Nephron progenitor cell (in vitro differentiated cells): Measurements from ENCODE around the gene EP400.

Source experiments
- DNase-seq: peaks from one replicate; pipeline ENCODE4 v3.0.0; 2021
- H3K27ac Mint-ChIP-seq: 2 replicates; pipeline ENCODE4 v1.8.0; 2021; ENCODE audit warnings: mild to moderate bottlenecking, moderate library complexity, mixed read lengths
- H3K27me3 Mint-ChIP-seq: 2 replicates; pipeline ENCODE4 v1.8.0; 2021; ENCODE audit warnings: mild to moderate bottlenecking, low read depth, mixed read lengths; ENCODE audit not compliant: poor library complexity
- H3K36me3 Mint-ChIP-seq: 2 replicates; pipeline ENCODE4 v1.8.0; 2021; ENCODE audit warnings: low read depth, mixed read lengths
- H3K4me1 Mint-ChIP-seq: 2 replicates; pipeline ENCODE4 v1.8.0; 2021; ENCODE audit warnings: mixed read lengths
- H3K4me3 Mint-ChIP-seq: 2 replicates; pipeline ENCODE4 v1.8.0; 2021; ENCODE audit warnings: mild to moderate bottlenecking, moderate library complexity, mixed read lengths
- H3K9me3 Mint-ChIP-seq: 2 replicates; pipeline ENCODE4 v1.8.0; 2021; ENCODE audit warnings: mild to moderate bottlenecking, moderate library complexity, mixed read lengths
- TF ChIP-seq, protein P1 (sequence below): fragments of 200-600 bp; sonication (generic); IDR thresholded peaks from 2 replicates; pipeline ENCODE4 v1.5.0; 2021; ENCODE audit warnings: antibody characterized with exemption

EP400 gene

DNA sequence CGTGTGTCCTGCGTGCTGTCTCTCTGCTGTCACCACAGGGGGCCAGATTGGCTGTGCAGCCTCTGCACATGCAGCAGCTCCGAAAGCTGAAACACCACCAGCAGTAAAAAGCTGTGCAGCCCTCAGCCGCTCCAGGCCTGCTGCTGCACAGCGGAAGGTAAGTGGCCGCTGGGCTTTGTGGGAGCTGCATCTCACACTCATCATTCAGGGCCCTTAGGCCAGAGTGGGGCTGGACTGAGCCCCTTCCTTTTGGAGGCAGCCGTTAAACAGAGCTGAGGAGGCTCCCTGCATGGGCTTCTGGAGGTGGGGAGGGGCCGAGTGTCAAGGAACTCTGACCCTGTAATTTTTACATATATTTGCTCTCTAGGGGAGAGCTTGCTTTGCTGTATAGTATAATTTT, 177.3 kb downstream of the EP400 start:
- TF ChIP-seq, protein P1, sequence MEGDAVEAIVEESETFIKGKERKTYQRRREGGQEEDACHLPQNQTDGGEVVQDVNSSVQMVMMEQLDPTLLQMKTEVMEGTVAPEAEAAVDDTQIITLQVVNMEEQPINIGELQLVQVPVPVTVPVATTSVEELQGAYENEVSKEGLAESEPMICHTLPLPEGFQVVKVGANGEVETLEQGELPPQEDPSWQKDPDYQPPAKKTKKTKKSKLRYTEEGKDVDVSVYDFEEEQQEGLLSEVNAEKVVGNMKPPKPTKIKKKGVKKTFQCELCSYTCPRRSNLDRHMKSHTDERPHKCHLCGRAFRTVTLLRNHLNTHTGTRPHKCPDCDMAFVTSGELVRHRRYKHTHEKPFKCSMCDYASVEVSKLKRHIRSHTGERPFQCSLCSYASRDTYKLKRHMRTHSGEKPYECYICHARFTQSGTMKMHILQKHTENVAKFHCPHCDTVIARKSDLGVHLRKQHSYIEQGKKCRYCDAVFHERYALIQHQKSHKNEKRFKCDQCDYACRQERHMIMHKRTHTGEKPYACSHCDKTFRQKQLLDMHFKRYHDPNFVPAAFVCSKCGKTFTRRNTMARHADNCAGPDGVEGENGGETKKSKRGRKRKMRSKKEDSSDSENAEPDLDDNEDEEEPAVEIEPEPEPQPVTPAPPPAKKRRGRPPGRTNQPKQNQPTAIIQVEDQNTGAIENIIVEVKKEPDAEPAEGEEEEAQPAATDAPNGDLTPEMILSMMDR: no peak
- Mint-ChIP-seq H3K36me3 (peaks cover 98% of the 10 kb centered on the region), H3K27me3 (no peaks in the 10 kb centered on the region), H3K4me3 (no peak overlapping the region), H3K27ac (no peak overlapping the region), H3K4me1 (no peaks in the 10 kb centered on the region), H3K9me3 (peaks cover 50% of the 10 kb centered on the region)
- no peak for DNase-seq

DNA sequence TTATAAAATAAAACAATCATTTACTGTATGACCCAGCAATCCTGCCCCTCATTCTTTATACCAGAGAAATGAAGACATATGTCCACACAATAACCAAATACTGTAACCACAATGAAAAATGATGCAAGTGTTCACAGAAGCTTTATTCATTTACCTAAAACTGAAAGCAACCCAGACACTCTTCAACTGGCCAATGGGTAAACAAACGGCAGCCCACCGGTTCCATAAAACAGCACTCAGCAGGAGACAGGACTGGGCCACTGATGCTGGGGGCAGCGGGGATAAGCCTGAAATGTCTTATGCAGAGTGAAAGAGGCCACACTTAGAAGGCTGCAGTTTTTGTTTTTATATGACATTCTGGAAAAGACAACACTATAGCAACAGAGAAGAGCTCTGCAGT, 179.3 kb downstream of the EP400 start:
- peaks cover 84% of the 10 kb centered on the region for H3K36me3 Mint-ChIP-seq
- no peaks in the 10 kb centered on the region for H3K27me3 Mint-ChIP-seq
- H3K4me3 Mint-ChIP-seq: no peak overlapping the region
- H3K9me3 Mint-ChIP-seq: peaks cover 50% of the 10 kb centered on the region
- no peak overlapping the region for H3K27ac Mint-ChIP-seq
- H3K4me1 Mint-ChIP-seq: no peaks in the 10 kb centered on the region
- no peak for DNase-seq
- TF ChIP-seq, protein P1: no peak

DNA sequence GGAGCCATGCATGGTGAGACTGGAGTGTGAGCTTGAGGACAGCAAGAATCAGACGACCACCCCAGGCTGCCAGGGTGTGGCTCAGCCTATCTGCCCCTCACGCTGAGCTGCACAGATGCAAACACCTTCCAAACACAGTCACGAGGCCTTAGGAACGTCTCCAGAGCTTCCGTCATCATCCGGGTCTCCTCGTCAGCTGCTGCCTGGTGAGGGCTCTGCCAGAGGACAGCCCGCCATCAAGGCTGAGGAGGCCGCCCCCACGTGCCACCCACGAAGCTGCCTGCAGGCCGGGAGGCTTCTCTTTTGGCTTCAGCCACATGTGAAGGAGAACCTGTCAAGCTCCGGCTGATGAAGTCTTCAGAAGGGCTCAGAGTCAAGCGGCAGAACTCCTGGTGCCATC, 180.9 kb downstream of the EP400 start:
- Mint-ChIP-seq H3K4me1 (no peaks in the 10 kb centered on the region), H3K27ac (no peak overlapping the region), H3K9me3 (peaks cover 49% of the 10 kb centered on the region), H3K27me3 (no peaks in the 10 kb centered on the region), H3K4me3 (no peak overlapping the region), H3K36me3 (peaks cover 67% of the 10 kb centered on the region)
- DNase-seq: no peak
- TF ChIP-seq, protein P1: no peak
